ENCODE data around the gene SLC35E3.

GRCh38 chr12:68828672-68829068, 82.7 kb downstream of the SLC35E3 start:
- TF ChIP-seq EZH2phosphoT487 (IDR thresholded peaks at IDR 0.05; ENCODE audit: borderline replicate concordance, low read depth, low read length) (no peak), CTCF (conservative IDR thresholded peaks at IDR 0.05; ENCODE audit: low read length) (no peak)
